NCI-H526 treated with DMSO at 0.1 percent for 48 hours (cell line): Measurements from ENCODE around the gene SENP5.
"Not testable (repeated sequence)": the region's sequence is repeated elsewhere in the genome, so short reads cannot be mapped to it uniquely, and the experiment has no call there.

Experiments
- DNase-seq: peaks from one replicate; lab custom pipeline; 2025; lab: John Stamatoyannopoulos, UW

Gene SENP5

DNA sequence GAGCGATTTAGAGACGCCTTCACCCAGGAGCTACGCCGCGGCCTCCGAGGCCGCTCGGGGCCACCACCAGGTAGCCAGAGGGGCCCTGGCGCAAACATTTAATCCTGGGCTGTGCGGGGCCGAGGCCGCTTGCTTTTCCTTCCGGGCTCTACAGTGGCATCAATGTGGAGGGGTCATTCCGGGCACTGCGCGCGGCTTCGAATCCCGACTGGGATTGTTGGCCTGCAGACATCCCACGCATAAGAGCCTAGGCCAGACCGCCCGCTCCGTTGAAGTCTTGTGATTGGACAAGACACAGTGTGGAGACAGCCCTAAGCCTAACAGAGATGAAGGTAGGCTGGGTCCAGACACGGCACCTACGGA is 75.2 kb downstream of the SENP5 start:
- no peak for DNase-seq

DNA sequence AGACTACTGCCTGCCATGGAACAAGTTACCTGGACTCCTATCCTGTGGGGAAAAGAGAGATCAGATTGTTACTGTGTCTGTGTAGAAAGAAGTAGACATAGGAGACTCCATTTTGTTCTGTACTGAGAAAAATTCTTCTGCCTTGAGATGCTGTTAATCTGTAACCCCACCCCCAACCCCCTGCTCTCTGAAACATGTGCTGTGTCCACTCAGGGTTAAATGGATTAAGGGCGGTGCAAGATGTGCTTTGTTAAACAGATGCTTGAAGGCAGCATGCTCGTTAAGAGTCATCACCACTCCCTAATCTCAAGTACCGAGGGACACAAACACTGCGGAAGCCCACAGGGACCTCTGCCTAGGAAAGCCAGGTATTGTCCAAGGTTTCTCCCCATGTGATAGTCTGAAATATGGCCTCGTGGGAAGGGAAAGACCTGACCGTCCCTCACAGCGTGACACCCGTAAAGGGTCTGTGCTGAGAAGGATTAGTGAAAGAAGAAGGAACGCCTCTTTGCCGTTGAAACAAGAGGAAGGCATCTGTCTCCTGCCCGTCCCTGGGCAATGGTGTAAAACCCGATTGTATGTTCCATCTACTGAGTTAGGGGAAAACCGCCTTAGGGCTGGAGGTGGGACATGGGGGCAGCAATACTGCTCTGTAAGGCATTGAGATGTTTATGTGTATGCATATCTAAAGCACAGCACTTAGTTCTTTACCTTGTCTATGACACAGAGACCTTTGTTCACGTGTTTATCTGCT is 76.5 kb downstream of the SENP5 start:
- not testable (repeated sequence) for DNase-seq

DNA sequence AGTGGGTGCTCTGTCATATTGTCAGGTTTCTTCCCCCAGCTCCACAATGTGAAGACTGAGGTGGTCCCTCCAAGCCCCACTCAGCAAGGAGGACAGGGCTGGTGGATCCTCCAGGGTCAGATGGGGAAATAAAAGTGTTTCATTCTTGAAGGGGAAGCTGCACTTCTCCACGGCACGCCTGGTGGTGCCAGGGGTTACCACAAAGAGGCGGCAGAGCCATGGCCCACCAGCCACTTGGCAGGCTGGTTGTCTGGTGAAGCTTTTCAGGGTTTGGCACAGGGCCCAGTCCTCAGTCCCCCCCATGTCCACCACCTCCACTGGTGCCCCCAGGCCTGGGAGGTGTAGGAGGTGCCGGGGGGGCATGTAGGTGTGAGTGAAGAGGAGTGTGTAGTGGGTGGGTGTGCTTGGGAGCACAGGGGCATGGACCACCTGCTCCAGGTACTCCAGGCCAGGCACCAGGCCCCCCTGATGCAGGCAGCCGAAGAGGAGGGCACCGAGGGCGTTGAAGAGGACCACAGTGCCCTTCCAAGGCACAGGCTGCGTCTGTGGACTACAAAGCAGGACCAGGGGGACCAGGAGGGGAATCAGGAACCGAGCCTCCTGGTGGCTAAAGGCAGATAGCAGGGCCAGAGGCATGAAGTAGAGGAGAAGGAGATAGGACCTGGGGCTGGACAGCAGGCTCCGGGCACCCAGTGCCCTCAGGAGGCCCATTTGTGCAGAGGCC is 79.6 kb downstream of the SENP5 start:
- no peak for DNase-seq

DNA sequence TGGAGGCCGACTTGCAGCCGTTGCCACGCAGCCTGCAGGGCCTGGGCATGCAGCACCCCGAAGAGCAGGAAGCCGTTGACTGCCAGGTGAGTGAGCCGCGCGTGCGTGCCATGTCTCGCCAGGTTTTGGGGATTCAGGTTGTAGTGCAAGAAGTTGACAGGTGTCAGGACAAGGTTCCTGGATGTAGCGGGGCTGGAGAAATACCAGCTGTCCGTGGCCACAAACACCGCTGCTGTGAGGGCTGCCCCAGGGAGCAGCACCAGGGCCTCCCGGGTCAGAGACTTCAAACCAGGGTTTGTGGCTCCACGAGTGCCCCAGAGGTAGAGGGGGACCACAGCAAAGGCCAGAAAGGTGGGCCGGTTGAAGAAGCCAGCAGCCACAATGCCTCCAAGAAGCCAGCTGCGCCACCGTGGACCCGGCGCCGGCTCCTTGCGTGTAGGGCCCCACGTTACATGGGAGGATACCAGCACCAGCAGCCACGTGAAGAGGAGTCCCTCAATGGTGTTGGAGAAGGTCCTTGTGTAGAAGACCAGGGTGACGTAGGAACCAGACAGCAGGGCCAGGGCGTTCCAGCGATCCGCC is 80.2 kb downstream of the SENP5 start:
- no peak for DNase-seq

DNA sequence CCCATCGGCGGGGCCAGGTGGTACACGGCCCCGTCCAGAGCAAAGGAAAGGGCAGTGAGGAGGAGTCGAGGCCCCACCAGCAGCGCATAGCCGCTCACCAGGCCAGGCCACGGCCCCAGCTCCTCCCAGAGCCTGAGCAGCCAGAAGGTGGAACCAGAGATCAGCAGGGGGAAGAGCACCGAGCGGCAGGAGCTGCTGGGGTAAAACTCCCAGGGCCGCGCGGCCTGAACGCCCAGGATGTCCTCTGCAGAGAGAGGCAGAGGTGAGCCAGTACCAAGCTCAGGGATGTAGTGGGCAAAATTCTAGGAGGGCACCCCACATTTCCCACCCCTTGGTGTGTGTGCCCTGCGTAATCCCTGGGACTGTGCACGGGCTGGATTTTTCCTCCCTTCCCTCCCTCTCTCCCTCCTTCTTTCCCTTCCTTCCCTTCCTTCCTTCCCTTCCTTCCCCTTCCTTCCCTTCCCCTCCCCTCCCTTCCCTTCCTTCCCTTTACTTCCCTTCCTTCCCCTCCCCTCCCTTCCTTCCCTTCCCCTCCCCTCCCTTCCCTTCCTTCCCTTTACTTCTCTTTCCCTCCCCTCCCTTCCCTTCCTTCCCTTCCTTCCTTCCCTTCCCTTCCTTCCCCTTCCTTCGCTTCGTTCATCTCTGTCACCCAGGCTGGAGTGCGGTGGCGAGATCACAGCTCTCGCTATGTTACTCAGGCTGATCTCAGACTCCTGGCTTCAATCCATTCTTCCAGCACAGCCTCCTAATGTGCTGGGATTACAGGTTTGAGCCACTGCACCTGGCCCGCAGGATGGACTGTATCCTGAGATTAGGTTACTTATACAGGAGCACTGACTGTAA is 80.9 kb downstream of the SENP5 start:
- DNase-seq: no peak

DNA sequence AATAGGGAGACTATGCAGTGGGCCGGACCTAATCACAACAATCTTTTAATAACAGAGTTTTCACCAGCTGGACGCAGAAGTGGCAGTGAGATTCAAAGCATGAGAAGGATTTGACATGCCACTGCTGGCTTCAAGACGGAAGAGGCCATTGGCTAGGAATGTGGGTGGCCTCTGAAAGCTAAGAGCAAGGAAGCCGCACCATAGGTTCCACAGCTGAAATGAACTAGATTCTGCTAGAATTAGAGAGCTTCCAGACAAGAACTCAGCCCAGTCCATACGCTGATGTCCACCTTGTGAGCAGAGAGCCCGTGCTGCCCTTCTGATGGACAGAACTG is 81.5 kb downstream of the SENP5 start:
- DNase-seq: no peak

DNA sequence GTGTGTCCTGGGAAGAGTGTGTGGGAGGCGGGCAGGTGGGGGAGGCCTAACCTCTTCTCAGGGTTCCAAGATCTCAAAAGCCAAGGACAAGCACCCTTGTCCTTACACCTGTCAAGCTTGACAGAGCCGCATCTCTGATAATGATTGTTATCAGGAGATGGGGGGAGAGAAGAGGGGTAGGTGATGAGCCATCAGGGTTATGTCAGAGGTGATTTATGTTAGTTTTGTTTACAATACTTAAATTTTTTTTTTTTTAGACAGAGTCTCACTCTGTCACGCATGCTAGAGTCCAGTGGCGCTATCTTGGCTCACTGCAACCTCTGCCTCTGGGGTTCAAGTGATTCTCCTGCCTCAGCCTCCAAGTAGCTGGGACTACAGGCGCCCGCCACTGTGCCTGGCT is 82.0 kb downstream of the SENP5 start:
- DNase-seq: no peak

DNA sequence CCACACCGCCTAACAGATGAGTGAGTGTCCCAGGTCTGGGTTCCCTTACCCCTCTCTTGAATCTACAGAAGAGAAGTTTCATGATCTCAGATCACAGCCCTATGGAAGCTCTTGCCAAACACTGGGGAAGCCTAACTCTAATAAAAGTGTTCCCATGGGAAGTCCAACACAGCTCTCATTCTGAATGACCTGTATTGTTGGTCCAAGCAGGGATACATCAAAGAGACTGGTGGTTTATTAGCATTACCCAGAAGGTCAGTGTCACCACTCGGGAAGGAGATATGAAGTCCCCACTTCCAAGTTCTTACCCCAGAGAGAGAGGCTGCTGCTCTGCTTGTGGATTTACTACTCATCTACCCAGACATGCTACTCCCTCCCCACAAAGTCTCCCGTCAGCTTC is 83.7 kb downstream of the SENP5 start:
- DNase-seq: no peak

DNA sequence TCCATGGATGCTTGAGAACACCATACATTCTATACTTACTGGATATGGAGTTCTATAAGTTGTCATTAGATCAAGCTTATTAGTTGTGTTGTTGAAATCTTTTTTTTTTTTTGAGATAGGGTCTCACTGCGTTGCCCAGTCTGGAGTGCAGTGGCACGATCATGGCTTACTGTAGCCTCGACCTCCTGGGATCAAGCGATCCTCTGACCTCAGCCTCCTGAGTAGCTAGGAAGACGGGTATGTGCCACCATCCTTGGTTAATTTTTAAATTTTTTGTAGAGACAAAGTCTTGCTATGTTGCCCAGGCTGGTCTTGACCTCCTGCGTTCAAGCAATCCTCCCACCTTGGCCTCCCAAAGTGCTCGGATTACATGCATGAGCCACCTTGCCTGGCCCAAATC is 87.1 kb downstream of the SENP5 start:
- no peak for DNase-seq

DNA sequence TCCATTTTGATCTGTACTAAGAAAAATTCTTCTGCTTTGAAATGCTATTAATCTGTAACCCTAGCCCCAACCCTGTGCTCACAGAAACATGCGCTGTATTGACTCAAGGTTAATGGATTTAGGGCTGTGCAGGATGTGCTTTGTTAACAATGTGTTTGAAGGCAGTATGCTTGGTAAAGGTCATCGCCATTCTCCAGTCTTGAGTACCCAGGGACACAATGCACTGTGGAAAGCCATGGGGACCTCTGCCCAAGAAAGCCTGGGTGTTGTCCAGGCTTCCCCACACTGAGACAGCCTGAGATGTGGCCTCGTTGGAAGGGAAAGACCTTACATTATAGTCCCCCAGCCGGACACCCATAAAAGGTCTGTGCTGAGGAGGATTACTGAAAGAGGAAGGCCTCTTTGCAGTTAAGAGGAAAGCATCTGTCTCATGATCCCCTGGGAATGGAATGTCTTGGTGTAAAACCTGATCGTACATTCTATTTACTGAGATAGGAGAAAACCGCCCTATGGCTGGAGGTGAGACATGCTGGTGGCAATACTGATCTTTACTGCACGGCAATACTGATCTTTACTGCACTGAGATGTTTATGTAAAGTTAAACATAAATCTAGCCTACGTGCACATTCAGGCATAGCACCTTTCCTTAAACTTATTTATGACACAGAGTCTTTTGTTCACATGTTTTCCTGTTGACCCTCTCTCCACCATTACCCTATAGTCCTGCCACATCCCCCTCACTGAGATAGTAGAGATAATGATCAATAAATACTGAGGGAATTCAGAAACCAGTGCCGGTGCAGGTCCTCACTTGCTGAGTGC is 94.6 kb downstream of the SENP5 start:
- no peak for DNase-seq

DNA sequence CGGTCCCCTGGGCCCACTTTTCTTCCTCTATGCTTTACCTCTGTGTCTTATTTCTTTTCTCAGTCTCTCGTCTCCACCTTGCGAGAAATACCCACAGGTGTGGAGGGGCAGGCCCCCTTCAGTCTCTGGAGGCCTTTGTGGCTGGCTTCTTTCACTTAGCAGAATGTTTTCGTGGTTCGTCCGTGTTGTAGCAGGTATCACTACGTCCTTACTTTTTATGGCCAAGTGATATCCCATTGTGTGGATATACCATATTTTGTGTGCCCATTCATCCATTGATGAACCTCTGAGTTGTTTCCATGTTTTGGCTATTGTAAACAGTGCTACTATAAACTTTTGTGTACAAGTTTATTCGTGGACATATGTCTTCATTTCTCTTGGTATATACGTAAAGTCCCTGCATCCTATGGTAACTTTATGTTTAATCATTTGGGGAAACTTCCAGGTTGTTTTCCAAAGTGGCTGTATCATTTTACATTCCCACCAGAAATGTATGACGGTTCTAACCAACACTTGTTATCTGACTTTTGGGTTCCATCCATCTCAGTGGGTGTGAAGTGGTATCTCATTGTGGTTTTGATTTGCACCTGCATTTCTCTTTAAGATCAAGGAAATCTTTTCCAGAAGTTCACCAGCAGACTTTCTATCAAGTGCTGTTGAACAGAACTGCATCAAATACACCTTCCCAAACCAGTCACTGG is 95.4 kb downstream of the SENP5 start:
- no peak for DNase-seq

DNA sequence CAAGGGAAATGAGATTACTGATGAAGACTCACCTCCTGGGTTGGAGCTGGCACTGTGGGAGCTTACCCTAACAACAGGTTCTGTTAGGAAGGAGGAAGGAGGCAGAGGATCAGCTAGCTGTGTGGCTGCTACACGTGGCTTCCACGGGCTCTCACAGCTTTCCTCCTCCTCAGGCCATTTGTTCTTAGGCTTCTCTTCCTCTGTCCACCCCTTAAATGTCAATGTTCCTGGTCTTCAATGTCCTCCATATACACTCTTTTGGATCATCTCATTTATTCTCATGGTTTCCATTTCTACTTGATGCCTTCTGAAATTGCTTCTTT is 95.9 kb downstream of the SENP5 start:
- no peak for DNase-seq

DNA sequence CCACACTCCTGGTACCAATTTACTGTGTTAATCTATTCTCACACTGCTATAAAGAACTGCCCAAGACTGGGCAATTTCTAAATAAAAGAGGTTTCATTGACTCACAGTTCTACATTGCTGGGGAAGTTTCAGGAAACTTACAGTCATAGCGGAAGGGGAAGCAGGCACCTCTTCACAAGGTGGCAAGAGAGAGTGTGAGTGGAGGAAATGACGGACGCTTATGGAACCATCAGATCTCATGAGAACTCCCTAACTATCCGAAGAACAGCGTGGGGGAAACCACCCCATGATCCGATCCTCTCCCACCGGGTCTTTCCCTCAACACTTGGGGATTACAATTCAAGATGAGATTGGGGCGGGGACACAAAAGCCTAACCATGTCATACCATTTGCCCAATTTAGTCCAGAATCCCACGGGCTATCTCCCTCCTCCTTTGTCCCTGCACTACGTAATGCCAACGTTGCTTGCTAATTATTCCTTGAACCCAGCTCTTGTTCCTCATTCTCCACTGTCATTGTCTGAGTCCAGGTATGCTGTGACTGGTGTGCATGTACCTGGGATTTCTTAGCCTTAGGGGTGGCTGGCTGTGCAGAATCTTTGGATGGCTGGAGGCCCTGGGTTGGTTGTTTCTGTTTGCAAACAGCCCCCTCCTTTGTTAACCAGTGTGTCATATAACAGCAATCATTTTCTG is 97.5 kb downstream of the SENP5 start:
- no peak for DNase-seq

DNA sequence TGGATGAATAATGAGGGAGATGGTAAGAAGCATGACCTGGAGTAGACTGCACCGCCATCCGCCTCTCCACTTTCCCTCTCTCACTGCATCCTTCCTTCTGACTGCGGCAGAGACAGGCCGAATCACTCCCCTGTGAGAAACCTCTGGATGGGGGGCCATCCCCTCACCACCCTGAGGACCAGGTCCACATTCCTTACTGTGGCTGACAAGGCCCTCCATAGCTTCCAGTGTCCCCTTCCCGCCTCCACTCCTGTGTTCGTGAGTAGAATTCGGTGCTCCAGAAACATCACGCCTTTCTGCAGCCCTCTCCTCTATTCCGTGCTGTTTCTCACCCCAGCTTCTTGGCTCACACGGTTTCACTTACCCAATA is 98.1 kb downstream of the SENP5 start:
- DNase-seq: no peak

DNA sequence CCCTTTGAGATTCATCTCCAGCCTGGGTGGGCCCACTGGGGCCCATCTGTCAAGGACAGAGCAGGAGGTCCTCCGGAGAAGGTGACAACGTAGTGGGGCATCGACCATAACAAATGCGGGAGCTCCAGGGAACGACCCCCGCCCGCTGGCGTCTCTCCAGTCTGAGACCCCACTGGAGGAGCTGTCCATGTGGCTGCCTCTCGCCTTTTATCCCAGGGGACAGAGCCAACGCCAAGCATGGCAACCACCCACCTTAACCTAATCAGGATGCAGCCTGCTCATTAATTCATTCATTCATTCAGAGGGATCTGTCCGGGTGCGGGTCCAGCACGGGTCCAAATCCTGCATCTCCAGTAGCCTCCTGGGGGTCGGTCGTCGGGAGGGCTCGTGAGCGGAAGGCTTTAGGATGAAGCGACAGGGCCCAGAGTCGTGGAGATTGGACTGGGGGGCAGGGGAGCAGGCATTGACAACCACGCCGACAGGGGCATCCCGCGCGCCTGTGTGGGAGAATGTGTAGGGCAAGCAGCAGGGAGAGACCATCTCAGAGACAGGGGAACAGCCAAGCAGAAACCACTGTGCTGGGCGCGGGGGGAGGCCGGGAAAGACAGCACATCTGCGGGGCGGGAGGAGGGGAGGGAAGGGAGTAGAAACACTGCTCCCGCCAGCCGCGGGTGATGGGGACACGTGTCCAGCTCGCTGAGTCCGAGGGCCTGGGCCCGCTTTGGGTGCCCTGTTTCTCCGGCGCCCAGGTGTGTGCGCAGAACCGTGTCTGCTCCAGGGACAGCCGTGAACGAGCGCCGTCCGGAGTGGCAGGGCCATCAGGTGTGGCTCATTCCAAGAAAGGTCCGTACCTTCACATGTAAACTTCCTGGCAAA is 99.0 kb downstream of the SENP5 start:
- no peak for DNase-seq

DNA sequence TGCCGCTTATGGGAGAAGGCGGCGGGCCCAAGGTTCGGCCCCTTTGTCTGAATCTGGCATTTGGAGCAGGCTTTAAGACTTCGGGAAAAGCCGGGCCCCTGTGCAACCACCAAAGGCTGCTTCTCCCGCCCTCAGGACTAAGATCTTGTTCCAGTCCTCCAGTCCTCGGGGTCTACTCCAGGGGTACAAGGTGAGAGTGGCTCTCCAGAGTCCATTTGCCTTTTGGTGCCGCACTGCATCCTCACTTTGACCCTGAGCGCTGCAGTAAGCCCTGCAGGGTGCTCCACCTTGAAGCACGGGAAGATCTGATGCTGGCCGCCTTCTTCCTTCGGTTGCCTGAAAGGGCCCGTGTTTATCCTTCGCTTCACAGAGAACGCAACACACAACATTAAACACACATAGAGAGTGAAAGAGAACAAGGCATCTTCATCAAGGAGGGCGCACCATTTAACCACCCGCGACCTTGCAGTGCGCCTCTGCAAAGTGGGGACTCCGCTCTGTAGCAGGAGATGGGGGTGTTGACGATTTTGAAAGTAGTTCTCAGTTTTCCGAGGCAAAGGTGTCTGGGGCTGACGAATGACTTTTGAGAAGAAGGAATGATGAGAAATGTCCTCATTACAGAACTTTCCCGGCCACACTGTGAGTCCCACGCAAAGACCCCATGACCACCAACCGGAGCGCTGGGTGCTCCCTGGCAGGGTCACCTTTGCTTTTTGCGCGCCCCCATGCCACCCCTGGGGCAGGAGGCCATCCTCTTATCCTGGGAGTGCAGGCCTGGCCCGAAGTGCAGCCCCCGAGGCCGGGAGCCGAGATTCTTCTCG is 99.9 kb downstream of the SENP5 start:
- no peak for DNase-seq

DNA sequence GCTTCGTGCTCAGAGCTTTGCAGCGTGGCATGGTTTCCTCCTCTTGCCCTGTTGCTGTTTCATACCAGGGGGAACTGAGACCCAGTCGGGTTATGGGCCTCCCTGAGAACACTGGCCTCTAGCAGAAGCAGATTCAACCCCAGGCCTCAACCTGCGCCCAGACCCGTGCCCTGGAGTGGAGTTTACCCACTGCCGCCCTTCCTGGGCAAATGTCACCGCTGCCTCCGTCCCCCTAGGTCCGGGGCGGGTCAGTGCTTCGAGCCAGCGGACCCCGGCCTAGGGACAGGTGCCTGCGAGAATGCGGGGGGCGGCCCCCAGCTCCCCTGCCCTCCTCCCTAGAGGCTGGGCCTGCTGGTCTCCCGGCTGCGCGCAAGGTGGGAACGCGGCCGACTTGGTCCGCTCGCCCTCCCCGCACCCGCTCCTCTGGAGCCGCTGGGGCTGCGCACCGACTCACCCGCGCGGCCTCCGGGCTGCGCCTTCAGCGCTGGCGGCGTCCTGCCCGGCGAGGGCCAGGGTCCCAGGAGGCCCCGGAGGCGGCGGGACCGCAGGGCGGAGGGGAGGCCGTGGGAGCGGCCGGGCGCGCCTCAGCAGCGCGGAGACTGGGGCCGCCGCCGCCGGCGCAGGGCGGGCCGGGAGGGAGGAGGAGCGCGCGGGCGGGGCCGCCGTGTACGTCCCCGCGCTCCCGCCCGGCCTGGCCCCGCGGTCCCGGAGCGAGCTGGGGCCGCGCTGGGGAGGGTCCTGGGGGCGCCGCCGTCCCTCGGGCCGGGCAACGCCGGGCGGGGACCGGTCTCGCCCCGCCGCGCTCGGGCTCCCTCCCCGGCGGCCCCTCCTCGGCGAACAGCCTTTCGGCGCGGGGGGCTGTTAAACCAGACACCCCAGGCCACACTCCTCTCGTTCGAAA is 100.8 kb downstream of the SENP5 start, which contains the start of gene PIGZ:
PIGZ (minus strand) TSS at position 601 of the 901 bp plus-strand sequence. CDS start 16,802 bp downstream, outside the sequence.
- DNase-seq: no peak
